ENCODE data around the gene PLXNB3.

The PLXNB3 gene

GRCh38 chrX:153723351-153724251 lies 40.4 kb upstream of the PLXNB3 start:
- TF ChIP-seq, protein P1, sequence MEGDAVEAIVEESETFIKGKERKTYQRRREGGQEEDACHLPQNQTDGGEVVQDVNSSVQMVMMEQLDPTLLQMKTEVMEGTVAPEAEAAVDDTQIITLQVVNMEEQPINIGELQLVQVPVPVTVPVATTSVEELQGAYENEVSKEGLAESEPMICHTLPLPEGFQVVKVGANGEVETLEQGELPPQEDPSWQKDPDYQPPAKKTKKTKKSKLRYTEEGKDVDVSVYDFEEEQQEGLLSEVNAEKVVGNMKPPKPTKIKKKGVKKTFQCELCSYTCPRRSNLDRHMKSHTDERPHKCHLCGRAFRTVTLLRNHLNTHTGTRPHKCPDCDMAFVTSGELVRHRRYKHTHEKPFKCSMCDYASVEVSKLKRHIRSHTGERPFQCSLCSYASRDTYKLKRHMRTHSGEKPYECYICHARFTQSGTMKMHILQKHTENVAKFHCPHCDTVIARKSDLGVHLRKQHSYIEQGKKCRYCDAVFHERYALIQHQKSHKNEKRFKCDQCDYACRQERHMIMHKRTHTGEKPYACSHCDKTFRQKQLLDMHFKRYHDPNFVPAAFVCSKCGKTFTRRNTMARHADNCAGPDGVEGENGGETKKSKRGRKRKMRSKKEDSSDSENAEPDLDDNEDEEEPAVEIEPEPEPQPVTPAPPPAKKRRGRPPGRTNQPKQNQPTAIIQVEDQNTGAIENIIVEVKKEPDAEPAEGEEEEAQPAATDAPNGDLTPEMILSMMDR (IDR thresholded peaks at IDR 0.05): peak; percentile 49
- no peak for TF ChIP-seq ZFX (IDR thresholded peaks at IDR 0.05; ENCODE audit: borderline replicate concordance)
- peak overlapping the region; percentile 82 for H3K27ac ChIP-seq

DNA sequence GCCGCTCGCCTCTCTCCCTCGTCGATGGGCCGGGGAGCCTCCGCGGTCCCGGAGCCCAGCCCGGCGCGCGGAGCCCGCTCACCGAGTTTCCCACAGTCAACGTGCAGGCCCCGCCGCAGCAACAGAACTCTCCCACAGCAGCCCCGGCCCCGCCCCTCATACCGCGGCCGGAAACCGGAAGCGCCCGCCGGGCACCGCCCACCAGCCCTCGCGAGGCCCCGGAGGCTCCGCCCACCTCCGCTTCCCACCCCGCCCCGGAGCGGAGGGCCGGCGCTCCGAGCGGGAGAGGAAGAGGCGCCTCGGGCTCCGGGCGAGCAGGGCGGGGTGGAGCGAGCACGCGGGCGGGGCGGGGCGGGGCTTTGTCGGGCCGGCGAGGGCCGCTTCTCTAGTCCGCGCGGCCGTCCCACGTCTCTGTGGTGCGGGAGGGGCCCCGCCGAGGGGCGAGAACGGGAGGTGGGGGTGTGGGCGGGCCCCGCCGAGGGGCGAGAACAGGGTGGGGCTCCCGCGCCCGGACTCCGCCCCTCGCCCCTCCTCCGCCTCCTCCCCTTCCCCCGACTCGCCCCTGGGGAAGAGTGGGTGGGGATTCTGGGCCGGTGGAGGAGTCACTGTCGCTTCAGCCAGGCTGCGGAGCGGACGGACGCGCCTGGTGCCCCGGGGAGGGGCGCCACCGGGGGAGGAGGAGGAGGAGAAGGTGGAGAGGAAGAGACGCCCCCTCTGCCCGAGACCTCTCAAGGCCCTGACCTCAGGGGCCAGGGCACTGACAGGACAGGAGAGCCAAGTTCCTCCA lies 39.6 kb upstream of the PLXNB3 start, which contains the start of the genes ABCD1 and BCAP31:
ABCD1 (plus strand) TSS at position 605 of the 787 bp plus-strand sequence. CDS start 411 bp downstream, outside the sequence.
BCAP31 (minus strand) TSS at position 136 of the 787 bp plus-strand sequence. CDS start 1,143 bp downstream, outside the sequence.
- TF ChIP-seq ZFX (IDR thresholded peaks at IDR 0.05; ENCODE audit: borderline replicate concordance): no peak
- TF ChIP-seq, protein P1 (IDR thresholded peaks at IDR 0.05): no peak
- peak within 1 kb of the TSS; percentile 82 for H3K27ac ChIP-seq

DNA sequence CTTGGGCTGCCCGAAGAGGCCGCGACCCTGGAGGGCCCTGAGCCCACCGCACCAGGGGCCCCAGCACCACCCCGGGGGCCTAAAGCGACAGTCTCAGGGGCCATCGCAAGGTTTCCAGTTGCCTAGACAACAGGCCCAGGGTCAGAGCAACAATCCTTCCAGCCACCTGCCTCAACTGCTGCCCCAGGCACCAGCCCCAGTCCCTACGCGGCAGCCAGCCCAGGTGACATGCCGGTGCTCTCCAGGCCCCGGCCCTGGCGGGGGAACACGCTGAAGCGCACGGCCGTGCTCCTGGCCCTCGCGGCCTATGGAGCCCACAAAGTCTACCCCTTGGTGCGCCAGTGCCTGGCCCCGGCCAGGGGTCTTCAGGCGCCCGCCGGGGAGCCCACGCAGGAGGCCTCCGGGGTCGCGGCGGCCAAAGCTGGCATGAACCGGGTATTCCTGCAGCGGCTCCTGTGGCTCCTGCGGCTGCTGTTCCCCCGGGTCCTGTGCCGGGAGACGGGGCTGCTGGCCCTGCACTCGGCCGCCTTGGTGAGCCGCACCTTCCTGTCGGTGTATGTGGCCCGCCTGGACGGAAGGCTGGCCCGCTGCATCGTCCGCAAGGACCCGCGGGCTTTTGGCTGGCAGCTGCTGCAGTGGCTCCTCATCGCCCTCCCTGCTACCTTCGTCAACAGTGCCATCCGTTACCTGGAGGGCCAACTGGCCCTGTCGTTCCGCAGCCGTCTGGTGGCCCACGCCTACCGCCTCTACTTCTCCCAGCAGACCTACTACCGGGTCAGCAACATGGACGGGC lies 38.8 kb upstream of the PLXNB3 start:
- TF ChIP-seq, protein P1 (IDR thresholded peaks at IDR 0.05): no peak
- TF ChIP-seq ZFX (IDR thresholded peaks at IDR 0.05; ENCODE audit: borderline replicate concordance): no peak
- H3K27ac ChIP-seq: peak overlapping the region; percentile 82

DNA sequence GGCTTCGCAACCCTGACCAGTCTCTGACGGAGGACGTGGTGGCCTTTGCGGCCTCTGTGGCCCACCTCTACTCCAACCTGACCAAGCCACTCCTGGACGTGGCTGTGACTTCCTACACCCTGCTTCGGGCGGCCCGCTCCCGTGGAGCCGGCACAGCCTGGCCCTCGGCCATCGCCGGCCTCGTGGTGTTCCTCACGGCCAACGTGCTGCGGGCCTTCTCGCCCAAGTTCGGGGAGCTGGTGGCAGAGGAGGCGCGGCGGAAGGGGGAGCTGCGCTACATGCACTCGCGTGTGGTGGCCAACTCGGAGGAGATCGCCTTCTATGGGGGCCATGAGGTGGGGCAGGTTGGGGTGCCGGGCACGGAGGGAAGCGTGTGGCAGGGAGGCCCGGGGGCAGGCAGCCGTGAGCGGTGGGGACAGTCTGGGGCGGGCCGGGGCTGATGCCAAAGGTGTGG lies 38.2 kb upstream of the PLXNB3 start:
- TF ChIP-seq, protein P1 (IDR thresholded peaks at IDR 0.05): no peak
- no peak for TF ChIP-seq ZFX (IDR thresholded peaks at IDR 0.05; ENCODE audit: borderline replicate concordance)
- no peak overlapping the region for H3K27ac ChIP-seq

- peak overlapping the region; percentile 49 for H3K27ac ChIP-seq
- TF ChIP-seq, protein P1 (IDR thresholded peaks at IDR 0.05): no peak
- no peak for TF ChIP-seq ZFX (IDR thresholded peaks at IDR 0.05; ENCODE audit: borderline replicate concordance)
Observed at GRCh38 chrX:153726286-153727122, 37.5 kb upstream of the PLXNB3 start.

All from 22Rv1 (cell line).